Fibroblast of lung (primary cell): ENCODE measurements around the gene L3MBTL2. TPM values are rescaled to one million over a fixed set of nuclear protein-coding genes. Genes with fewer than 3 reads are reported as not detected.

Experiments used
- DNase-seq, 2 donors: peaks; one replicate each; pipeline versions ENCODE4 v3.0.0 to v3.0.0-alpha.2; 2010; ENCODE audit warnings: low read depth in 2 of 2
- H2AFZ ChIP-seq: 2 replicates; pipeline ENCODE4 v1.5.1; 2012; ENCODE audit warnings: low read length, control low read depth, inconsistent platforms
- H3K27ac ChIP-seq: 2 replicates; pipeline ENCODE4 v1.5.1; 2011; ENCODE audit warnings: low read length, control low read depth; ENCODE audit not compliant: insufficient read depth
- H3K27me3 ChIP-seq: 2 replicates; pipeline ENCODE4 v1.5.1; 2011; ENCODE audit warnings: mild to moderate bottlenecking, low read length; ENCODE audit not compliant: control insufficient read depth, insufficient read depth
- H3K36me3 ChIP-seq: 2 replicates; pipeline ENCODE4 v1.5.1; 2011; ENCODE audit warnings: low read length; ENCODE audit not compliant: control insufficient read depth, insufficient read depth
- H3K4me1 ChIP-seq: 2 replicates; pipeline ENCODE4 v1.5.1; 2011; ENCODE audit warnings: low read length; ENCODE audit not compliant: control insufficient read depth, insufficient read depth; ENCODE audit errors: extremely low read depth
- H3K4me2 ChIP-seq: 2 replicates; pipeline ENCODE4 v1.5.1; 2011; ENCODE audit warnings: low read length, control low read depth; ENCODE audit not compliant: insufficient read depth; ENCODE audit errors: extremely low read depth
- H3K4me3 ChIP-seq, 4 experiments: fragments of 200-600 bp in 1 of 4; sonication (generic) in 1 of 4; replicated peaks in 1 of 4; 2 replicates each; pipeline ENCODE4 v1.5.1; 2011 to 2016; ENCODE audit warnings: low read length in 4 of 4, low read depth in 3 of 4, mild to moderate bottlenecking in 3 of 4, control low read depth in 2 of 4, inconsistent platforms in 1 of 4, mixed read lengths in 1 of 4; ENCODE audit not compliant: insufficient read depth in 1 of 4; ENCODE audit errors: control extremely low read depth in 1 of 4
- H3K79me2 ChIP-seq: 2 replicates; pipeline ENCODE4 v1.5.1; 2012; ENCODE audit warnings: mild to moderate bottlenecking, low read length, inconsistent platforms; ENCODE audit not compliant: control insufficient read depth, insufficient read depth
- H3K9ac ChIP-seq: 2 replicates; pipeline ENCODE4 v1.5.1; 2011; ENCODE audit warnings: mild to moderate bottlenecking, low read length, control low read depth; ENCODE audit not compliant: insufficient read depth
- H3K9me3 ChIP-seq: 2 replicates; pipeline ENCODE4 v1.5.1; 2012; ENCODE audit warnings: low read depth, low read length; ENCODE audit not compliant: control insufficient read depth, insufficient read depth
- H4K20me1 ChIP-seq: 2 replicates; pipeline ENCODE4 v1.5.1; 2011; ENCODE audit warnings: low read length; ENCODE audit not compliant: control insufficient read depth, insufficient read depth; ENCODE audit errors: extremely low read depth
- CTCF ChIP-seq, 2 donors: IDR thresholded peaks in 1 of 2; conservative IDR thresholded peaks in 1 of 2; 1 replicate in 1 of 2; 2 replicates in 1 of 2; pipeline ENCODE4 v1.5.1; 2011 to 2012; ENCODE audit warnings: low read length in 2 of 2, control low read depth in 1 of 2, inconsistent platforms in 1 of 2, low read depth in 1 of 2, mild to moderate bottlenecking in 1 of 2
- EZH2 ChIP-seq: IDR thresholded peaks from 2 replicates; pipeline ENCODE4 v1.5.1; 2012; ENCODE audit warnings: low read length, control low read depth, mild to moderate bottlenecking; ENCODE audit errors: missing control alignments
- polyA plus RNA-seq, 2 donors: library from polyadenylated mRNA; depleted of rRNA in 1 of 2; stranded (reverse) in 1 of 2; unstranded in 1 of 2; fragments of >200 nt; gene quantifications; 2 replicates each; pipeline ENCODE4 v1.2.1, GENCODE V29; 2011 to 2012; ENCODE audit warnings: missing spikeins in 1 of 2
- total RNA-seq: library from RNA; depleted of rRNA; stranded (reverse); fragments of >200 nt; gene quantifications from 2 replicates; pipeline ENCODE4 v1.2.1, GENCODE V29; 2014

L3MBTL2 gene
- total and polyA plus RNA-seq, 2 donors (not counting 1 experiment from before 2014, with no cell fraction given), result 16.0 to 19.3 TPM

GRCh38 chr22:41280065-41280464 is 75.0 kb downstream of the L3MBTL2 start:
- Histone ChIP-seq H3K27me3 (no peaks in the 10 kb centered on the region), H3K9ac (no peak overlapping the region), H3K36me3 (peaks cover 22% of the 10 kb centered on the region), H3K27ac (no peak overlapping the region), H3K79me2 (peaks cover 51% of the 10 kb centered on the region), H3K4me1 (peaks cover 5% of the 10 kb centered on the region), H2AFZ (no peak overlapping the region), H4K20me1 (no peaks in the 10 kb centered on the region), H3K9me3 (no peaks in the 10 kb centered on the region), H3K4me2 (no peak overlapping the region), H3K4me3 (no peak overlapping the region)
- no peak for TF ChIP-seq CTCF (conservative IDR thresholded peaks at IDR 0.05 in 1 of 2, IDR thresholded peaks at IDR 0.05 in 1 of 2; ENCODE audit: low read depth in 1 of 2, low read length in 2 of 2)
- TF ChIP-seq EZH2, result no peak
- no peak for DNase-seq

GRCh38 chr22:41280854-41281253 is 75.7 kb downstream of the L3MBTL2 start:
- Histone ChIP-seq H4K20me1 (no peaks in the 10 kb centered on the region), H3K27me3 (no peaks in the 10 kb centered on the region), H2AFZ (no peak overlapping the region), H3K79me2 (peaks cover 52% of the 10 kb centered on the region), H3K9me3 (no peaks in the 10 kb centered on the region), H3K36me3 (peaks cover 22% of the 10 kb centered on the region), H3K9ac (no peak overlapping the region), H3K27ac (no peak overlapping the region), H3K4me3 (no peak overlapping the region), H3K4me2 (no peak overlapping the region), H3K4me1 (peaks cover 5% of the 10 kb centered on the region)
- TF ChIP-seq CTCF (conservative IDR thresholded peaks at IDR 0.05 in 1 of 2, IDR thresholded peaks at IDR 0.05 in 1 of 2; ENCODE audit: low read depth in 1 of 2, low read length in 2 of 2), result no peak
- TF ChIP-seq EZH2, result no peak
- DNase-seq, result no peak

Other genes with a start within 250 kb of the L3MBTL2 start
- gene EP300, start 112.7 kb upstream of the L3MBTL2 start, total RNA-seq, result 32.9 and 41.0 TPM in 2 replicates
- gene EP300, start 112.7 kb upstream of the L3MBTL2 start, polyA plus RNA-seq, result 9.1 and 10.1 TPM in 2 replicates
- 2.1 and 3.1 TPM in 2 replicates for gene CHADL, start 35.6 kb downstream of the L3MBTL2 start, total RNA-seq
- 0.10 and 0.14 TPM in 2 replicates for gene CHADL, start 35.6 kb downstream of the L3MBTL2 start, polyA plus RNA-seq
- 28.0 and 59.9 TPM in 2 replicates for gene RANGAP1, start 80.9 kb downstream of the L3MBTL2 start, total RNA-seq
- gene RANGAP1, start 80.9 kb downstream of the L3MBTL2 start, polyA plus RNA-seq, result 37.2 and 105 TPM in 2 replicates
- gene ZC3H7B, start 96.2 kb downstream of the L3MBTL2 start, total RNA-seq, result 39.3 and 64.4 TPM in 2 replicates
- 30.6 and 42.1 TPM in 2 replicates for gene ZC3H7B, start 96.2 kb downstream of the L3MBTL2 start, polyA plus RNA-seq
- gene TEF, start 176.6 kb downstream of the L3MBTL2 start, total RNA-seq, result 14.9 and 22.5 TPM in 2 replicates
- 8.2 and 9.0 TPM in 2 replicates for gene TEF, start 176.6 kb downstream of the L3MBTL2 start, polyA plus RNA-seq
- gene TOB2, start 241.5 kb downstream of the L3MBTL2 start, total RNA-seq, result 19.5 and 20.6 TPM in 2 replicates
- 19.5 and 20.9 TPM in 2 replicates for gene TOB2, start 241.5 kb downstream of the L3MBTL2 start, polyA plus RNA-seq